Psoas muscle (tissue), 8 donors: ENCODE results near the gene EPHB1. TPM values are rescaled to one million over a fixed set of nuclear protein-coding genes. Genes with fewer than 3 reads are reported as not detected.

Source experiments
- ATAC-seq, 4 donors: fragments of 200-7000 bp; cut with Tn5 transposase; one replicate each; pipeline ENCODE4 v1.9.1; 2020; ENCODE audit warnings: moderate library complexity in 3 of 4, mild to moderate bottlenecking in 2 of 4
- DNase-seq, 2 donors: peaks; one replicate each; pipeline ENCODE4 v3.0.0-alpha.2; 2020
- H3K27ac ChIP-seq: fragments of 200-600 bp; one replicate; pipeline ENCODE4 v1.8.0; 2022
- H3K27me3 ChIP-seq, 3 donors: fragments of 200-600 bp in 1 of 3; one replicate each; pipeline versions ENCODE4 v1.6.1 to v1.8.0; 2013 to 2022; ENCODE audit warnings: low read length in 2 of 3, mild to moderate bottlenecking in 2 of 3, moderate library complexity in 1 of 3; ENCODE audit not compliant: insufficient read depth in 3 of 3
- H3K36me3 ChIP-seq, 2 donors: fragments of 200-600 bp in 1 of 2; one replicate each; pipeline versions ENCODE4 v1.6.1 to v1.8.0; 2013 to 2022; ENCODE audit warnings: low read depth in 1 of 2, mild to moderate bottlenecking in 1 of 2, moderate library complexity in 1 of 2; ENCODE audit not compliant: insufficient read depth in 1 of 2
- H3K4me1 ChIP-seq: fragments of 200-600 bp; one replicate; pipeline ENCODE4 v1.8.0; 2022
- H3K4me3 ChIP-seq: fragments of 200-600 bp; one replicate; pipeline ENCODE4 v1.8.0; 2022; ENCODE audit warnings: mild to moderate bottlenecking
- H3K9me3 ChIP-seq: fragments of 200-600 bp; one replicate; pipeline ENCODE4 v1.8.0; 2022
- CTCF ChIP-seq: fragments of 200-600 bp; IDR thresholded peaks from one replicate; pipeline ENCODE4 v1.8.0; 2022; ENCODE audit warnings: antibody characterized with exemption
- WGBS, 3 donors: extraction: QIAGEN DNeasy Blood & Tissue Kit; methylation state at CpG; one replicate each; pipeline versions ENCODE4 v1.1.6 to v1.1.7; 2013; 5-methylcytosine and 5-hydroxymethylcytosine counted together
- intact Hi-C, 2 donors: fragments of 100-400 bp; cut with DNase I; formaldehyde crosslinking; loops; one replicate each; pipeline versions ENCODE4 v1.11.0 to v1.14.2; 2022
- polyA plus RNA-seq, 3 donors: library from polyadenylated mRNA; stranded (reverse); fragments of 200-250 nt; gene quantifications; one replicate each; pipeline ENCODE4 v1.2.3, GENCODE V29; 2013
- total RNA-seq, 4 donors: library from RNA; stranded (reverse); fragmentation: NEBNext Ultra II Directional in 2 of 4; extraction: Animal tissue kit (Norgen Biotek cat#: 25700) in 2 of 4; gene quantifications; one replicate each; pipeline versions ENCODE4 v1.2.1 to v1.2.4, GENCODE V29; 2021 to 2023
- donor health status: healthy with polysubstance abuse.
- donor health status: DM: no; HTN: no; CAD: no; lungs with moderate emphysema.
- donor health status: Bipolar disorder and iron deficiency.
- donor health status: healthy.
- donor health status: DM: yes; HTN: yes; CAD: no.
- donor health status: DM: no; HTN: no; CAD: no.
- donor health status: DM: no; HTN: no; CAD: no.
- donor health status: DM: yes; HTN: yes; CAD: no.

Gene EPHB1
- total and polyA plus RNA-seq, 7 donors = 0.85 to 6.3 (median 2.0) TPM

GRCh38 chr3:135147657-135148056 is 352.6 kb downstream of the EPHB1 start:
- Histone ChIP-seq H3K27ac (no peak overlapping the region), H3K36me3 (no peaks in the 10 kb centered on the region), H3K27me3 (no peaks in the 10 kb centered on the region), H3K4me3 (no peak overlapping the region), H3K4me1 (peaks cover 17% of the 10 kb centered on the region), H3K9me3 (no peaks in the 10 kb centered on the region)
- intact Hi-C loops = no loop called here
- WGBS, 3 donors = 44 to 57% (median 45%) methylated on average over 3 of the region's 3 CpGs
- peak in 3 of 4 donors; percentile 43 to 76 (median 64) for ATAC-seq
- no peak for TF ChIP-seq CTCF
- DNase-seq = no peak

- H3K27me3 ChIP-seq = no peaks in the 10 kb centered on the region
- no peak for TF ChIP-seq CTCF
- WGBS, 3 donors = 20 to 36% (median 23%) methylated on average over 4 of the region's 4 CpGs
- intact Hi-C loops = no loop called here
- ATAC-seq (peak; percentile 63 to 95 (median 90)), DNase-seq (peak; percentile 27 to 88)
- no peaks in the 10 kb centered on the region for H3K36me3 ChIP-seq
- H3K4me3 ChIP-seq = no peak overlapping the region
- H3K4me1 ChIP-seq = peaks cover 17% of the 10 kb centered on the region
- no peak overlapping the region for H3K27ac ChIP-seq
- no peaks in the 10 kb centered on the region for H3K9me3 ChIP-seq
Observed at GRCh38 chr3:135148398-135149020, 353.4 kb downstream of the EPHB1 start.

GRCh38 chr3:135149707-135150681 is 354.9 kb downstream of the EPHB1 start:
- no peaks in the 10 kb centered on the region for H3K9me3 ChIP-seq
- 84 to 91% (median 90%) methylated on average over 12 of the region's 12 CpGs for WGBS, 3 donors
- H3K27me3 ChIP-seq = no peaks in the 10 kb centered on the region
- intact Hi-C loops = loop anchor here in 1 of 2 donors (5.0 kb wide), 1 partner anchor 62 kb away; no protein-coding TSS in a partner anchor
- ATAC-seq (no peak), DNase-seq (no peak)
- TF ChIP-seq CTCF = no peak
- H3K4me1 ChIP-seq = peaks cover 17% of the 10 kb centered on the region
- no peak overlapping the region for H3K4me3 ChIP-seq
- no peak overlapping the region for H3K27ac ChIP-seq
- no peaks in the 10 kb centered on the region for H3K36me3 ChIP-seq

GRCh38 chr3:135154186-135154585 is 359.1 kb downstream of the EPHB1 start:
- TF ChIP-seq CTCF = no peak
- WGBS, 3 donors = 96 to 98% (median 98%) methylated on average over 2 of the region's 2 CpGs

More at GRCh38 chr3:135154186-135154585, 359.1 kb downstream of the EPHB1 start:
- DNase-seq (no peak), ATAC-seq (no peak)
- no peaks in the 10 kb centered on the region for H3K36me3 ChIP-seq
- intact Hi-C loops = loop anchor here in 1 of 2 donors (5.0 kb wide), 1 partner anchor 58 kb away; no protein-coding TSS in a partner anchor
- no peaks in the 10 kb centered on the region for H3K27me3 ChIP-seq
- no peak overlapping the region for H3K27ac ChIP-seq
- no peaks in the 10 kb centered on the region for H3K9me3 ChIP-seq
- no peaks in the 10 kb centered on the region for H3K4me1 ChIP-seq
- H3K4me3 ChIP-seq = no peak overlapping the region
